B cell (primary cell): ENCODE data around the gene SHISA7. TPM values are rescaled to one million over a fixed set of nuclear protein-coding genes. Genes with fewer than 3 reads are reported as not detected.

Experiments
- ATAC-seq: fragments of 200-7000 bp; cut with Tn5 transposase; one replicate; pipeline ENCODE4 v1.10.0; 2021; ENCODE audit warnings: low read depth, mild to moderate bottlenecking, moderate number of reproducible peaks, moderate library complexity
- CTCF ChIA-PET: fragments of 350-600 bp; sonication (Branson Sonifier 250); formaldehyde crosslinking; loops from one replicate; lab custom pipeline; 2021; ENCODE audit warnings: antibody characterized with exemption, inconsistent platforms; lab: Charles Lee
- POLR2A ChIA-PET: fragments of 350-600 bp; sonication (Branson Sonifier 250); formaldehyde crosslinking; loops from one replicate; lab custom pipeline; 2021; ENCODE audit warnings: antibody characterized with exemption; lab: Charles Lee
- DNase-seq: peaks from one replicate; pipeline ENCODE4 v3.0.0; 2013
- H2AFZ ChIP-seq: 2 replicates; pipeline ENCODE4 v1.6.1; 2012; ENCODE audit warnings: mild to moderate bottlenecking, low read depth, low read length; ENCODE audit not compliant: insufficient read depth, poor library complexity, severe bottlenecking
- H3K27ac ChIP-seq, 2 donors: 1 replicate in 1 of 2; 2 replicates in 1 of 2; pipeline ENCODE4 v1.5.1; 2012 to 2013; ENCODE audit warnings: low read length in 2 of 2, mild to moderate bottlenecking in 2 of 2, moderate library complexity in 1 of 2
- H3K27me3 ChIP-seq, 4 experiments: fragments of 200-600 bp in 1 of 4; sonication (generic) in 1 of 4; replicated peaks in 1 of 4; 1 replicate in 2 of 4; 2 replicates in 2 of 4; pipeline versions ENCODE4 v1.6.1 to v1.7.0; 2013 to 2016; ENCODE audit warnings: low read length in 3 of 4, mild to moderate bottlenecking in 2 of 4, mixed read lengths in 1 of 4, moderate library complexity in 1 of 4; ENCODE audit not compliant: insufficient read depth in 4 of 4, control insufficient read depth in 3 of 4; ENCODE audit errors: control extremely low read depth in 1 of 4
- H3K36me3 ChIP-seq, 2 experiments: replicated peaks in 1 of 2; 1 replicate in 1 of 2; 2 replicates in 1 of 2; pipeline versions ENCODE4 v1.6.1 to v1.7.1; 2013; ENCODE audit warnings: low read length in 1 of 2; ENCODE audit not compliant: insufficient read depth in 2 of 2, control insufficient read depth in 1 of 2; ENCODE audit errors: control extremely low read depth in 1 of 2, extremely low read depth in 1 of 2
- H3K4me1 ChIP-seq, 2 donors: fragments of 200-600 bp in 1 of 2; sonication (generic) in 1 of 2; 1 replicate in 1 of 2; 2 replicates in 1 of 2; pipeline versions ENCODE4 v1.5.1 to v1.6.1; 2013 to 2017; ENCODE audit warnings: low read length in 2 of 2; ENCODE audit not compliant: control insufficient read depth in 2 of 2, insufficient read depth in 2 of 2
- H3K4me2 ChIP-seq: replicated peaks from 2 replicates; pipeline ENCODE3; 2012; ENCODE audit warnings: mild to moderate bottlenecking, low read depth, low read length; ENCODE audit not compliant: poor library complexity, severe bottlenecking
- H3K4me3 ChIP-seq, 5 experiments: fragments of 200-600 bp in 1 of 5; sonication (generic) in 1 of 5; 1 replicate in 3 of 5; 2 replicates in 2 of 5; pipeline versions ENCODE4 v1.5.1 to v1.7.0; 2011 to 2016; ENCODE audit warnings: low read length in 4 of 5, mild to moderate bottlenecking in 4 of 5, low read depth in 2 of 5, control low read depth in 1 of 5, moderate library complexity in 1 of 5; ENCODE audit not compliant: insufficient read depth in 1 of 5; ENCODE audit errors: control extremely low read depth in 1 of 5, extremely low read depth in 1 of 5
- H3K79me2 ChIP-seq: fragments of 200-600 bp; sonication (generic); one replicate; pipeline ENCODE4 v1.6.0; 2016; ENCODE audit warnings: low read length; ENCODE audit not compliant: control insufficient read depth, insufficient read depth
- H3K9ac ChIP-seq: fragments of 200-600 bp; sonication (generic); 2 replicates; pipeline ENCODE4 v1.6.1; 2017; ENCODE audit warnings: mild to moderate bottlenecking, low read length, moderate library complexity
- H3K9me3 ChIP-seq, 3 donors: one replicate each; pipeline versions ENCODE4 v1.6.1 to v1.7.1; 2013; ENCODE audit warnings: low read length in 2 of 3; ENCODE audit not compliant: control insufficient read depth in 2 of 3, insufficient read depth in 1 of 3; ENCODE audit errors: control extremely low read depth in 1 of 3
- H4K20me1 ChIP-seq: 2 replicates; pipeline ENCODE4 v1.6.0; 2012; ENCODE audit warnings: mild to moderate bottlenecking, low read length; ENCODE audit not compliant: insufficient read depth, control insufficient read depth, poor library complexity, severe bottlenecking
- H3K27ac Mint-ChIP-seq: one replicate; pipeline ENCODE4 v1.8.0; 2021; ENCODE audit warnings: mixed read lengths
- H3K27me3 Mint-ChIP-seq: one replicate; pipeline ENCODE4 v1.8.0; 2021; ENCODE audit warnings: mixed read lengths
- H3K4me1 Mint-ChIP-seq: one replicate; pipeline ENCODE4 v1.8.0; 2021; ENCODE audit warnings: mixed read lengths
- H3K4me3 Mint-ChIP-seq: one replicate; pipeline ENCODE4 v1.8.0; 2021; ENCODE audit warnings: mixed read lengths
- H3K9me3 Mint-ChIP-seq: one replicate; pipeline ENCODE4 v1.8.0; 2022; ENCODE audit warnings: mixed read lengths; ENCODE audit not compliant: insufficient read depth
- EZH2 ChIP-seq: IDR thresholded peaks from 2 replicates; pipeline ENCODE4 v1.6.1; 2012; ENCODE audit warnings: borderline replicate concordance, low read depth, mild to moderate bottlenecking, moderate library complexity, low read length; ENCODE audit not compliant: insufficient read depth, poor library complexity, severe bottlenecking
- whole genome bisulfite sequencing: methylation state at CpG from one replicate; pipeline ENCODE4 v1.1.5; 2013; ENCODE audit warnings: missing lambda C conversion rate; ENCODE audit not compliant: insufficient coverage; 5-methylcytosine and 5-hydroxymethylcytosine counted together
- intact Hi-C: fragments of 100-400 bp; cut with micrococcal nuclease; formaldehyde crosslinking; loops from one replicate; pipeline ENCODE4 v1.10.0; 2022
- polyA plus RNA-seq: library from polyadenylated mRNA; depleted of rRNA; stranded (reverse); fragments of >200 nt; gene quantifications from 2 replicates; pipeline ENCODE4 v1.2.3, GENCODE V29; 2012
- total RNA-seq, 2 donors: library from RNA; stranded (reverse); fragments of 120-200 nt in 1 of 2; gene quantifications; 1 replicate in 1 of 2; 2 replicates in 1 of 2; pipeline versions ENCODE4 v1.2.3 to v1.2.4, GENCODE V29; 2013 to 2022
- TF ChIP-seq, protein P1 (sequence below): fragments of 200-600 bp; IDR thresholded peaks from one replicate; pipeline ENCODE4 v1.8.0; 2022; ENCODE audit warnings: antibody characterized with exemption, mild to moderate bottlenecking

The SHISA7 gene
- total and polyA plus RNA-seq, 2 donors (not counting 1 experiment from before 2014, with no cell fraction given): 0.06 TPM; not detected in 1

DNA sequence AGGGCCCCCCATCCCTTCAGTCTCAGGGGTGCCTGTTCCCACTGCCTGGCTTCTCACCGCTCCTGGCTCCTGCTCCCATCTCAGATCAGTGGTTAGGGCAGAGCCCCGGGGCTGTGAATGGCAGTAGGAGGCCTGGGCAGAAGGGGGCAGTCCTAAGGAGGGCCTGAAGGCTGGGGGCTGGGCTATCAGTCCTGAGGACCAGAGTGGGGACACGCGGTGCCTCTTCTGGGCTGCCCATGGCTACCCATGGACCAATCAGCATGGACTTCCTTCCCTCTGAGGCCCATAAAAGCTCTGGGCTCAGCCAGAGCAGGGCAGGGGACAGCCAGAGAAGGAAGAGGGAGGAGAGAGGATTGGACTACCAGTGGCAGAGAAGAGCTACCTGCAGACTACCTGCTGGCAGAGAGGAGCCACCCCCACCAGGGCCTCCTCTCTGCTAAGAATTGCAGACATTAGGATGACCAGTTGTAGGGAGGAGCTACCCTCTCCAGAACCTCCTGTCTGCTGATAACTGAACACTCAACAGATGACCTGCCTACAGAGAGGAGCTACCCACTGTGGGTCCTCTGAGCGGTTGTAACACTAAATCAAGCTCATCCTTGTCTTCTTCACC lies 23.4 kb downstream of the SHISA7 start:
- POLR2A ChIA-PET: no interaction called here

DNA sequence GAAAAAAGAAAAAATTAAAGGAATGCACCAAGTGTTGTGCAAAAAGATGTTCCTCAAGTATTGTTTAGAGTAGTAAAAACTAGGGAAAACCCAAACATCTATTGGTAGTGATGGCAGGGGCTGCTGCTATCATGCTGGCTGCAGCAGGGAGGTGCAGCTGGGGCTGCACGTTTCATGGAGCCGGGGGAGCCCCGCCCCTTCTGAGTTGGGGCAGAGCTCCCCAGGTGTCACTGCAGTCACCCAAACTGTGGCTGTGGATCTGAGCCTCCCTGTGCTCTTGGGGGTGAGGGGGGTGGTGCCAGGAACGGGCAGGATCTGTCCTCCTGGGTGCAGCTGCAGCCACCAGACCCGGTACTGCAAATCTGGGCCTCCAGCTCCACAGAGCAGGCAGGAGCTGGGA lies 24.0 kb downstream of the SHISA7 start:
- Mint-ChIP-seq H3K27ac (no peak overlapping the region), H3K27me3 (peaks cover 23% of the 10 kb centered on the region), H3K9me3 (no peaks in the 10 kb centered on the region), H3K4me3 (no peak overlapping the region), H3K4me1 (no peaks in the 10 kb centered on the region)
- no peak for ATAC-seq
- 57% methylated on average over 5 of the region's 5 CpGs for WGBS
- no peaks in the 10 kb centered on the region for H3K79me2 ChIP-seq
- ChIA-PET CTCF (interaction anchor here (0.6 to 7.2 kb wide), 13 partner anchors 10 to 331 kb away, joined by 3 to 75 read pairs (median 3); partner anchors contain the start of gene TMEM238), POLR2A (no interaction called here)
- intact Hi-C loops: no loop called here
- no peaks in the 10 kb centered on the region for H4K20me1 ChIP-seq
- no peak for TF ChIP-seq EZH2
- TF ChIP-seq, protein P1, sequence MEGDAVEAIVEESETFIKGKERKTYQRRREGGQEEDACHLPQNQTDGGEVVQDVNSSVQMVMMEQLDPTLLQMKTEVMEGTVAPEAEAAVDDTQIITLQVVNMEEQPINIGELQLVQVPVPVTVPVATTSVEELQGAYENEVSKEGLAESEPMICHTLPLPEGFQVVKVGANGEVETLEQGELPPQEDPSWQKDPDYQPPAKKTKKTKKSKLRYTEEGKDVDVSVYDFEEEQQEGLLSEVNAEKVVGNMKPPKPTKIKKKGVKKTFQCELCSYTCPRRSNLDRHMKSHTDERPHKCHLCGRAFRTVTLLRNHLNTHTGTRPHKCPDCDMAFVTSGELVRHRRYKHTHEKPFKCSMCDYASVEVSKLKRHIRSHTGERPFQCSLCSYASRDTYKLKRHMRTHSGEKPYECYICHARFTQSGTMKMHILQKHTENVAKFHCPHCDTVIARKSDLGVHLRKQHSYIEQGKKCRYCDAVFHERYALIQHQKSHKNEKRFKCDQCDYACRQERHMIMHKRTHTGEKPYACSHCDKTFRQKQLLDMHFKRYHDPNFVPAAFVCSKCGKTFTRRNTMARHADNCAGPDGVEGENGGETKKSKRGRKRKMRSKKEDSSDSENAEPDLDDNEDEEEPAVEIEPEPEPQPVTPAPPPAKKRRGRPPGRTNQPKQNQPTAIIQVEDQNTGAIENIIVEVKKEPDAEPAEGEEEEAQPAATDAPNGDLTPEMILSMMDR: no peak
- no peak overlapping the region for H3K4me2 ChIP-seq
- peaks cover 0 to 18% (median 0%) of the 10 kb centered on the region in 4 experiments for H3K27me3 ChIP-seq
- no peak overlapping the region for H3K9ac ChIP-seq
- no peak overlapping the region for H3K27ac ChIP-seq
- H3K4me3 ChIP-seq: no peak overlapping the region
- no peaks in the 10 kb centered on the region for H3K9me3 ChIP-seq
- no peak overlapping the region for H2AFZ ChIP-seq
- no peaks in the 10 kb centered on the region for H3K4me1 ChIP-seq
- DNase-seq: no peak
- H3K36me3 ChIP-seq: no peaks in the 10 kb centered on the region

More for the DNA sequence above, 23.4 kb downstream of the SHISA7 start:
- Histone ChIP-seq H3K27ac (no peak overlapping the region), H3K36me3 (no peaks in the 10 kb centered on the region), H2AFZ (no peak overlapping the region), H3K79me2 (no peaks in the 10 kb centered on the region), H3K4me1 (no peaks in the 10 kb centered on the region), H3K4me2 (no peak overlapping the region), H3K27me3 (peaks cover 0 to 22% (median 1%) of the 10 kb centered on the region in 4 experiments), H4K20me1 (no peaks in the 10 kb centered on the region), H3K4me3 (no peak overlapping the region), H3K9ac (no peak overlapping the region), H3K9me3 (peaks cover 0 to 3% (median 0%) of the 10 kb centered on the region in 3 donors)
- 90% methylated on average over 3 of the region's 5 CpGs for WGBS
- Mint-ChIP-seq H3K27ac (no peak overlapping the region), H3K27me3 (peaks cover 23% of the 10 kb centered on the region), H3K4me3 (no peak overlapping the region), H3K9me3 (no peaks in the 10 kb centered on the region), H3K4me1 (no peaks in the 10 kb centered on the region)
- intact Hi-C loops: no loop called here
- no peak for TF ChIP-seq EZH2
- TF ChIP-seq, protein P1: no peak
- ATAC-seq (no peak), DNase-seq (no peak)
- CTCF ChIA-PET: interaction anchor here (0.6 to 7.2 kb wide), 6 partner anchors 127 to 332 kb away, joined by 3 to 75 read pairs (median 4); no protein-coding TSS in a partner anchor
